ENCODE data around the gene TP63.

DNA sequence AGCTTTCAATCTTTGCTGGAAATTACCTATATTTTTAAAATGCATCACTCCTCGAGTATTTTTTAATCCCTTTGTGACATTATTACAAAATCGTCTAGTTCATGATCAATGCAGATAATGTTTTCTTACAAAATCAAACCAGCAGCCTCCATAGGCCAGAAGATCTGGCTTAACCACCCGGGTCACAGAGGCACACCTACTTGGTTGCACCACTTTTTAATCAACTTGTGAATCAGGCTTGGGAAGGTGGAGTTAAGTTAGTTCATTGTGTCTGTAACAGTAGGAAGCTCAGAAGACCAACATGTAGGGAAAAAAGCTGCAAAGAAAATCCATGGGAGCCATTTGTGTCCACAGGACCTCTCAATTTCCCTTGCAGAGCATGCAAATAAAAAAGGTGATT is 148.0 kb downstream of the TP63 start:
- TF ChIP-seq, protein P1, sequence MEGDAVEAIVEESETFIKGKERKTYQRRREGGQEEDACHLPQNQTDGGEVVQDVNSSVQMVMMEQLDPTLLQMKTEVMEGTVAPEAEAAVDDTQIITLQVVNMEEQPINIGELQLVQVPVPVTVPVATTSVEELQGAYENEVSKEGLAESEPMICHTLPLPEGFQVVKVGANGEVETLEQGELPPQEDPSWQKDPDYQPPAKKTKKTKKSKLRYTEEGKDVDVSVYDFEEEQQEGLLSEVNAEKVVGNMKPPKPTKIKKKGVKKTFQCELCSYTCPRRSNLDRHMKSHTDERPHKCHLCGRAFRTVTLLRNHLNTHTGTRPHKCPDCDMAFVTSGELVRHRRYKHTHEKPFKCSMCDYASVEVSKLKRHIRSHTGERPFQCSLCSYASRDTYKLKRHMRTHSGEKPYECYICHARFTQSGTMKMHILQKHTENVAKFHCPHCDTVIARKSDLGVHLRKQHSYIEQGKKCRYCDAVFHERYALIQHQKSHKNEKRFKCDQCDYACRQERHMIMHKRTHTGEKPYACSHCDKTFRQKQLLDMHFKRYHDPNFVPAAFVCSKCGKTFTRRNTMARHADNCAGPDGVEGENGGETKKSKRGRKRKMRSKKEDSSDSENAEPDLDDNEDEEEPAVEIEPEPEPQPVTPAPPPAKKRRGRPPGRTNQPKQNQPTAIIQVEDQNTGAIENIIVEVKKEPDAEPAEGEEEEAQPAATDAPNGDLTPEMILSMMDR (IDR thresholded peaks at IDR 0.05): no peak
- no peak for TF ChIP-seq POLR2A (IDR thresholded peaks at IDR 0.05)

Measured in body of pancreas (tissue), 4 donors.